Heart right ventricle (tissue), 16 donors: Measurements from ENCODE around the gene MACROD2. TPM values are rescaled to one million over a fixed set of nuclear protein-coding genes. Genes with fewer than 3 reads are reported as not detected.
"Not testable (repeated sequence)": the region's sequence is repeated elsewhere in the genome, so short reads cannot be mapped to it uniquely, and the experiment has no call there.

Experiments
- ATAC-seq, 8 donors: fragments of 200-7000 bp; cut with Tn5 transposase; one replicate each; pipeline ENCODE4 v1.9.1; 2020; ENCODE audit warnings: mild to moderate bottlenecking in 8 of 8, moderate library complexity in 8 of 8, moderate number of reproducible peaks in 1 of 8
- DNase-seq, 2 donors: peaks; one replicate each; pipeline ENCODE4 v3.0.0-alpha.2; 2020
- H3K27ac ChIP-seq, 10 donors: fragments of 200-600 bp; sonication (generic) in 2 of 10; one replicate each; pipeline versions ENCODE4 v1.5.0 to v1.8.0; 2020 to 2022; ENCODE audit warnings: mild to moderate bottlenecking in 3 of 10
- H3K27me3 ChIP-seq, 7 donors: fragments of 200-600 bp; one replicate each; pipeline ENCODE4 v1.8.0; 2021 to 2022; ENCODE audit warnings: mild to moderate bottlenecking in 2 of 7
- H3K36me3 ChIP-seq, 9 donors: fragments of 200-600 bp; sonication (generic) in 1 of 9; one replicate each; pipeline versions ENCODE4 v1.5.0 to v1.8.0; 2020 to 2022; ENCODE audit warnings: mild to moderate bottlenecking in 2 of 9
- H3K4me1 ChIP-seq, 9 donors: fragments of 200-600 bp; sonication (generic) in 1 of 9; one replicate each; pipeline versions ENCODE4 v1.5.0 to v1.8.0; 2020 to 2022; ENCODE audit warnings: mild to moderate bottlenecking in 4 of 9
- H3K4me3 ChIP-seq, 10 donors: fragments of 200-600 bp; sonication (generic) in 2 of 10; one replicate each; pipeline versions ENCODE4 v1.5.0 to v1.8.0; 2020 to 2022; ENCODE audit warnings: mild to moderate bottlenecking in 7 of 10, moderate library complexity in 2 of 10
- H3K9me3 ChIP-seq, 11 donors: fragments of 200-600 bp in 10 of 11; sonication (generic) in 2 of 11; one replicate each; pipeline versions ENCODE4 v1.5.0 to v1.8.0; 2013 to 2022; ENCODE audit warnings: mild to moderate bottlenecking in 2 of 11, control low read depth in 1 of 11, moderate library complexity in 1 of 11
- WGBS, 2 donors: extraction: QIAGEN DNeasy Blood & Tissue Kit; methylation state at CpG; one replicate each; pipeline ENCODE4 v1.1.7; 2013; ENCODE audit warnings: inconsistent platforms in 1 of 2; 5-methylcytosine and 5-hydroxymethylcytosine counted together
- intact Hi-C, 10 donors: fragments of 100-400 bp; cut with DNase I; formaldehyde crosslinking; loops; one replicate each; pipeline versions ENCODE4 v1.11.1 to v1.14.2; 2022
- polyA plus RNA-seq, 2 donors: library from polyadenylated mRNA; stranded (reverse); fragments of 200-250 nt; gene quantifications; one replicate each; pipeline ENCODE4 v1.2.3, GENCODE V29; 2013
- total RNA-seq, 10 donors: library from RNA; stranded (reverse); fragmentation: NEBNext Ultra II Directional in 3 of 10; extraction: Animal tissue kit (Norgen Biotek cat#: 25700) in 3 of 10; gene quantifications; one replicate each; pipeline versions ENCODE4 v1.2.1 to v1.2.4, GENCODE V29; 2021 to 2023
- TF ChIP-seq, protein P1 (sequence below), 9 donors: fragments of 200-600 bp; sonication (generic) in 2 of 9; IDR thresholded peaks; one replicate each; pipeline versions ENCODE4 v1.5.0 to v1.8.0; 2021 to 2022; ENCODE audit warnings: antibody characterized with exemption in 9 of 9, mild to moderate bottlenecking in 5 of 9, moderate library complexity in 1 of 9
- donor health status: Arrhythmogenic right ventricular cardiomyopathy.
- donor health status: ischemic (EF 13 %, LVEDD 7.1; RV severe dilation, severe dysfunction).
- donor health status: healthy with polysubstance abuse.
- donor health status: DM: no; HTN: yes; CAD: no.
- donor health status: DM: no; HTN: no; CAD: no.
- donor health status: ischemic (EF 25% LVEDD 6.9; RV normal size, moderate dysfunction).
- donor health status: ischemic (EF 25% LVEDD 5.7; RV mildly dilated, moderate dysfunction).
- donor health status: healthy.
- donor health status: DM: yes; HTN: yes; CAD: no.
- donor health status: Ischemic cardiomyopathy.
- donor health status: ischemic (EF 35%, LVEDD 5.7; RV mildly dilated, moderate dysfunction).
- donor health status: nonischemic (EF 11% LVEDD 7.7; RV severe dilation, severe dysfunction).
- donor health status: DM: yes; HTN: yes; CAD: no.
- donor health status: PGD.
- donor health status: ischemic (EF 29% LVEDD 5.4; RV normal size, mild dysfunction).
- donor health status: nonischemic (EF 23%, LVEDD 6.1; RV moderate dilation, normal function).

Gene MACROD2
- total and polyA plus RNA-seq, 12 donors, result 0.28 to 6.4 (median 4.1) TPM

DNA sequence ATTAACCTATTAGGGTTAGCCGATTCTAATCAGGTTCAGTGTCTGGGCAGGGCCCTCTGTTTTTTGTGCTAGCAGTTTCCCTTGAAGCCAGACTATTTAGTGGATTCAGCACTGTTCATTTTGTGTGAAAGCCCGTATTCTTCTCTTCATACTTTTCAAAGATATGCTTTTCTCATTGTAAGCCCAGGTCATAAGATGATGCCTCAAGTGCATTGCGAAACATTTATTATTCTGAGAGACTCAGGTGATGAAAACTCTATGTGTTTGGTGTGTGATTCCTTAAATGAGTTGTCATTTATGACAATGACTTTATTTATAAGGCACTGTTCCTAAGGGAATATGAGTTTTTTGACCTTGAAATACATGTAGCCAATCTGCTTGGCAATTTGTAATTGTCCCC lies 1193.1 kb downstream of the MACROD2 start:
- no peak overlapping the region for H3K27ac ChIP-seq
- H3K36me3 ChIP-seq, result no peaks in the 10 kb centered on the region
- DNase-seq (no peak), ATAC-seq (no peak)
- intact Hi-C loops, result no loop called here
- H3K4me3 ChIP-seq, result no peak overlapping the region
- TF ChIP-seq, protein P1, sequence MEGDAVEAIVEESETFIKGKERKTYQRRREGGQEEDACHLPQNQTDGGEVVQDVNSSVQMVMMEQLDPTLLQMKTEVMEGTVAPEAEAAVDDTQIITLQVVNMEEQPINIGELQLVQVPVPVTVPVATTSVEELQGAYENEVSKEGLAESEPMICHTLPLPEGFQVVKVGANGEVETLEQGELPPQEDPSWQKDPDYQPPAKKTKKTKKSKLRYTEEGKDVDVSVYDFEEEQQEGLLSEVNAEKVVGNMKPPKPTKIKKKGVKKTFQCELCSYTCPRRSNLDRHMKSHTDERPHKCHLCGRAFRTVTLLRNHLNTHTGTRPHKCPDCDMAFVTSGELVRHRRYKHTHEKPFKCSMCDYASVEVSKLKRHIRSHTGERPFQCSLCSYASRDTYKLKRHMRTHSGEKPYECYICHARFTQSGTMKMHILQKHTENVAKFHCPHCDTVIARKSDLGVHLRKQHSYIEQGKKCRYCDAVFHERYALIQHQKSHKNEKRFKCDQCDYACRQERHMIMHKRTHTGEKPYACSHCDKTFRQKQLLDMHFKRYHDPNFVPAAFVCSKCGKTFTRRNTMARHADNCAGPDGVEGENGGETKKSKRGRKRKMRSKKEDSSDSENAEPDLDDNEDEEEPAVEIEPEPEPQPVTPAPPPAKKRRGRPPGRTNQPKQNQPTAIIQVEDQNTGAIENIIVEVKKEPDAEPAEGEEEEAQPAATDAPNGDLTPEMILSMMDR (IDR thresholded peaks at IDR 0.05), result no peak
- H3K27me3 ChIP-seq, result no peaks in the 10 kb centered on the region
- H3K4me1 ChIP-seq, result no peaks in the 10 kb centered on the region
- H3K9me3 ChIP-seq, result no peaks in the 10 kb centered on the region
- 88 to 94% methylated on average over 3 of the region's 3 CpGs for WGBS, 2 donors

DNA sequence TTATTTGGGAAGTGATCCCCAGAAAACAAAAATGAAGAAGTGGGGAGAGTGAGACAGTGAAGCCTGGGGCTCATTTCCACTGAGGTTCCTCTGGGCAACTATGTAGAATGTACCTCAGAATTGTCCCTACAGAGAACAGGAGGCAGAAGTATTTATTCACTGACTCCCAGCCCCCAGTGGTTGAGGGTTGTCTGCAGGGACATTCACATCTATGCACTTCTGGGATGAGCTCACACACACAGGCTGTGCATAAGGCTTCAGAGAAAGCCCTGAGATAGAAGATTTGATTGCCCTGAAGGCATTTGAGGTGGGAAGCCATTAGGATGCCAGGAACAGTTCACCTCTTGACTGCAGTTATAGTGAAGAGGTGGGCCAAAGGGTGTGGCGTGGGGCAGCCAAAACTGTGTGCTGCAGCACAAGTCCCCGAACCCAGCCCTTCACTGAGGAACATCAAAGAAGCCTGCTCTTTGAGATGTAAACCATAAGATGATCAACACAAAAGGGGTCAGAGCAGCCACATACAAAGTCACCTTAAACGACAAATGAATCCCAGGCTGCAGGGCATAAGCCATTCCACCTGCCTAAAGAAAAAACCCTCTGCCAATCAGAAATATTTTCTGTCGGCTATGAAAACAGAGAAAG lies 1195.9 kb downstream of the MACROD2 start:
- Histone ChIP-seq H3K4me1 (no peaks in the 10 kb centered on the region), H3K9me3 (no peaks in the 10 kb centered on the region), H3K36me3 (no peaks in the 10 kb centered on the region), H3K4me3 (no peak overlapping the region), H3K27ac (no peak overlapping the region), H3K27me3 (no peaks in the 10 kb centered on the region)
- WGBS, 2 donors, result 76 to 77% methylated on average over 4 of the region's 4 CpGs
- ATAC-seq (no peak), DNase-seq (no peak)
- TF ChIP-seq, protein P1 (IDR thresholded peaks at IDR 0.05), result no peak
- intact Hi-C loops, result no loop called here

DNA sequence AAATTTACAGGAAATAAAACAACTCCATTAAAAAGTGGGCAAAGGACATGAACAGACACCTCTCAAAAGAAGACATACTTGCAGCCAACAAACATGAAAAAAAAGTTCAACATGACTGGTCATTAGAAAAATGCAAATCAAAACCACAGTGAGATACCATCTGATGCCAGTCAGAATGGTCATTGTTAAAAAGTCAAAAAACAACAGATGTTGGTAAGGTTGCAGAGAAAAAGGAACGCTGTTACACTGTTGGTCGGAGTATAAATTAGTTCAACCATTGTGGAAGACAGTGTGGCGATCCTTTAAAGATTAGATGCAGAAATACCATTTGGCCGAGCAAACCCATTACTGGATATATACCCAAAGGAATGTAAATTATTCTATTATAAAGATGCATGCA lies 1200.1 kb downstream of the MACROD2 start:
- ATAC-seq (no peak), DNase-seq (no peak)
- Histone ChIP-seq H3K9me3 (no peaks in the 10 kb centered on the region), H3K36me3 (no peaks in the 10 kb centered on the region), H3K27me3 (no peaks in the 10 kb centered on the region), H3K27ac (no peak overlapping the region), H3K4me3 (no peak overlapping the region), H3K4me1 (no peaks in the 10 kb centered on the region)
- TF ChIP-seq, protein P1 (IDR thresholded peaks at IDR 0.05), result no peak
- 92 to 98% methylated on average over 4 of the region's 4 CpGs for whole genome bisulfite sequencing, 2 donors
- intact Hi-C loops, result no loop called here

DNA sequence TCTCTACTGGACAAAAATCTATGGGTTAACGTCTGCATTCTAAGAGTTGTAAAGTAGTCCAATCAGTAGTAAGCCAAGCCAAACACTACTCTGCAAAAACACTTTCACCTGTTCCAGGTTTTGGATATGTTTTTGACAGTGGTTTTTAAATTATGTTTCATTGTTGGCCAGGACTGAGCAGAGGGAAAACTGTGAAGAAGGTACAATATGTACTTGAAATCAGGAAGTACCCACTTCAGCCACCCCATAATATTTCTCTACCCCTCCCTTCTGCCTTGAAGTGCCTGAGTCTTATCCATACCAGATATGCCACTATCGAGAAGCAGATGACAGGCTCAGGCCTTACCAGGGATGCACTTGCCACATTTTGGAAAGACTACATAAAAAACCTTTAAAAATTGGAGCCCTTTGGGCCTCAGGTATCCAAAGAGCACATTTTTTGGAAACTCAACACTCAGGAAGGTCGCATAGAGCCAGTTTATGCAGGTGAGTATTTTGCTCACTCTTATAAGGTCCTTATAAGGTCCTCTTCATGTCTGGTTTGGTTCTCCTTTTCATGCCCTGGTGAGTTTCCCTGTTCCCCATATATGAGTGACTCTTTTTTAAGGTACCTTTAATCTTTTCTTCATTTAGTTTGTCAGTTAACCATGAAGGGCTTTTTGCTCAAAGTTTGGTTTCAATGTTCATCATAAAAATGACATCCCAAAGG lies 1201.4 kb downstream of the MACROD2 start:
- Histone ChIP-seq H3K27ac (no peak overlapping the region), H3K4me3 (no peak overlapping the region), H3K27me3 (no peaks in the 10 kb centered on the region), H3K36me3 (no peaks in the 10 kb centered on the region), H3K9me3 (no peaks in the 10 kb centered on the region), H3K4me1 (no peaks in the 10 kb centered on the region)
- intact Hi-C loops, result no loop called here
- ATAC-seq (no peak), DNase-seq (no peak)
- 60 to 68% methylated on average over 3 of the region's 3 CpGs for WGBS, 2 donors
- TF ChIP-seq, protein P1 (IDR thresholded peaks at IDR 0.05), result no peak

DNA sequence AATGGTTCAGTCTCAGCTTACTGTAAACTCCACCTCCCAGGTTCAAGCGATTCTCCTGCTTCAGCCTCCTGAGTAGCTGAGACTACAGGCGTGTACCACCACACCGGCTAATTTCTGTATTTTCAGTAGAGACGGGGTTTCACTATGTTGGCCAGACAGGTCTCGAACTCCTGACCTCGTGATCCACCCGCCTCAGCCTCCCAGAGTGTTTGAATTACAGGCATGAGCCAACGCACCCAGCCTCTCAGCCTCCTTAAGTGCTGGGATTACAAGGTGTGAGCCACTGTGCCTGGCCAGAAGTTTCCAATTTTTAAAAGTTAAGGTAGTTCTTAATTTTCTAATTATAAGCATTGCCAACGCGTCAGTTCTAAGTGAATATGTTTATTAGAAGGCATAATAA lies 1202.7 kb downstream of the MACROD2 start:
- H3K27ac ChIP-seq, ATAC-seq: not testable (repeated sequence)

More for the DNA sequence above, 1202.7 kb downstream of the MACROD2 start:
- intact Hi-C loops, H3K4me3 ChIP-seq, H3K27me3 ChIP-seq, H3K36me3 ChIP-seq, DNase-seq, H3K4me1 ChIP-seq, H3K9me3 ChIP-seq: not testable (repeated sequence)
- 85 to 95% methylated on average over 10 of the region's 10 CpGs for WGBS, 2 donors
